Measurements from ENCODE around the gene PEX26. TPM values are rescaled to one million over a fixed set of nuclear protein-coding genes. Genes with fewer than 3 reads are reported as not detected.
"Not testable (repeated sequence)": the region's sequence is repeated elsewhere in the genome, so short reads cannot be mapped to it uniquely, and the experiment has no call there.

Gene PEX26
- total RNA-seq, 4 donors from 2014 or later, result 46.4 to 211 (median 93.4) TPM

DNA sequence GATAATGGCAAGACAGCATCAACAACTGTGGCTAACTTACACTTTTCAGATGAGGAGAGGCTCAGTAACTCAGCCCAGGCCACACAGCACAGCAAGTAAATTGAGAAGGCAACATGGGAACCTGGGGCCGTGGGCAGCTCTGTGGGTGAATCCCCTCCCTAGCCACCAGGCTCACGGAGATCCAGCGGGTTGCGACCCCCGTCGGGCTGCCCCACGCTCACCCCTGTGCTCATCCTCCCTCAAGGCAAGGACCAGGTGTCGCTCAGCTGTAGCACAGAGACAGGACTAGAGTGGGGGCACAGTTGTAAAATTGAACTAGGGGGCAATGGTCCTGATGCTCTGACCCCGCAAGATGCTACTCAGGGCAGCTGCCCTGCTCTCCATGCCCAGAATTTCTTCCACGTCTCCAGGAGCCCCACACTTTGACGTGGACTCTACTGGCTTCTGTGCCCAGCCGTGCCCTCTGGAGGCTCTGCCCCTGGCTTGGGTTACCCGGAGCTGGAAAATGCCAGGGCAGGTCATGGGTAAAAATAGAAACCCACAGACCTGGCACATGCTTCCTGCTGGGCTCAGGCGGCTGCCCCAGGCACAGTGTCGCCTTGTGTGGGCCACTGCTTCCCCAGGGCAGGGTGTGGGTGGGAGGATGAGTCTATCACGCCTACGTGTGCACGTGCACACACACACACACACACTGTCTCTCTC is 41.8 kb downstream of the PEX26 start:
- H3K4me1 ChIP-seq, result no peaks in the 10 kb centered on the region
- no peak for DNase-seq
- H3K36me3 ChIP-seq, result no peaks in the 10 kb centered on the region
- WGBS, 2 donors (ENCODE audit: low coverage in 1 of 2), result 79% methylated on average over 18 of the region's 18 CpGs; no CpG with 5 or more reads in 1 of the 2 donors
- no peaks in the 10 kb centered on the region for H3K27me3 ChIP-seq
- no peak overlapping the region for H3K27ac ChIP-seq
- no peak for TF ChIP-seq POLR2AphosphoS5 (IDR thresholded peaks at IDR 0.05)
- TF ChIP-seq, protein P1, sequence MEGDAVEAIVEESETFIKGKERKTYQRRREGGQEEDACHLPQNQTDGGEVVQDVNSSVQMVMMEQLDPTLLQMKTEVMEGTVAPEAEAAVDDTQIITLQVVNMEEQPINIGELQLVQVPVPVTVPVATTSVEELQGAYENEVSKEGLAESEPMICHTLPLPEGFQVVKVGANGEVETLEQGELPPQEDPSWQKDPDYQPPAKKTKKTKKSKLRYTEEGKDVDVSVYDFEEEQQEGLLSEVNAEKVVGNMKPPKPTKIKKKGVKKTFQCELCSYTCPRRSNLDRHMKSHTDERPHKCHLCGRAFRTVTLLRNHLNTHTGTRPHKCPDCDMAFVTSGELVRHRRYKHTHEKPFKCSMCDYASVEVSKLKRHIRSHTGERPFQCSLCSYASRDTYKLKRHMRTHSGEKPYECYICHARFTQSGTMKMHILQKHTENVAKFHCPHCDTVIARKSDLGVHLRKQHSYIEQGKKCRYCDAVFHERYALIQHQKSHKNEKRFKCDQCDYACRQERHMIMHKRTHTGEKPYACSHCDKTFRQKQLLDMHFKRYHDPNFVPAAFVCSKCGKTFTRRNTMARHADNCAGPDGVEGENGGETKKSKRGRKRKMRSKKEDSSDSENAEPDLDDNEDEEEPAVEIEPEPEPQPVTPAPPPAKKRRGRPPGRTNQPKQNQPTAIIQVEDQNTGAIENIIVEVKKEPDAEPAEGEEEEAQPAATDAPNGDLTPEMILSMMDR (IDR thresholded peaks at IDR 0.05), result no peak
- no peak for TF ChIP-seq POLR2A (IDR thresholded peaks at IDR 0.05)
- no peak for TF ChIP-seq EP300 (IDR thresholded peaks at IDR 0.05; ENCODE audit: low read depth)
- in situ Hi-C loops (cut with MboI; ENCODE audit: low pct_ligation_motif_present in 1 of 4, low pct_unique_long_range_greater_than_20kb in 1 of 4, low sequenced_read_pairs in 3 of 4), result no loop called here
- H3K4me3 ChIP-seq, result no peak overlapping the region
- intact Hi-C loops (cut with DNase I; ENCODE audit: low total_unique reads), result no loop called here
- H3K9me3 ChIP-seq, result no peaks in the 10 kb centered on the region

DNA sequence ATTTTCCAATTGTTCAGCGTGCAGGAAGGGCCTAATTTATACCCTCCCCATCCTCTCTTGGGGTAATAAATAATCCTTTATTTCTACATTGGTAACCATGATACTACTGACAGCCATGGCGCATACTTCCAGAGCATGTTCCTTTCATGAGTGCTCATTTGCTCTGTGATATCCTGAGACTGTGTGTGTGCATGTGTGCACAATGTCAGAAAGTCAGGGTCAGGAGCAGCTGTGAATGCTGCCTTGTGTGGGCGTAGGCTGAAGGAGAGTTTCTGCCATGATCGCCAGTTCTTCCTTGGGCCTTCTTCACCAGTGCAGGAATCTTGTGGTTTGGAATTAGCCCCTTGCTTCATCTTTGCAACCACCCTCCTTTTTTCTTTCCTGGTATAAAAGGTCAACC is 43.1 kb downstream of the PEX26 start:
- H3K4me1 ChIP-seq, result no peaks in the 10 kb centered on the region
- 96% methylated on average over 4 of the region's 4 CpGs; no CpG with 5 or more reads in 1 of the 2 donors for WGBS, 2 donors (ENCODE audit: low coverage in 1 of 2)
- intact Hi-C loops (cut with DNase I; ENCODE audit: low total_unique reads) (no loop called here), in situ Hi-C loops (cut with MboI; ENCODE audit: low pct_ligation_motif_present in 1 of 4, low pct_unique_long_range_greater_than_20kb in 1 of 4, low sequenced_read_pairs in 3 of 4) (no loop called here)
- no peak for TF ChIP-seq POLR2AphosphoS5 (IDR thresholded peaks at IDR 0.05)
- TF ChIP-seq, protein P1 (IDR thresholded peaks at IDR 0.05), result no peak
- no peaks in the 10 kb centered on the region for H3K27me3 ChIP-seq
- H3K36me3 ChIP-seq, result no peaks in the 10 kb centered on the region
- H3K27ac ChIP-seq, result no peak overlapping the region
- no peak overlapping the region for H3K4me3 ChIP-seq
- H3K9me3 ChIP-seq, result no peaks in the 10 kb centered on the region
- no peak for DNase-seq

DNA sequence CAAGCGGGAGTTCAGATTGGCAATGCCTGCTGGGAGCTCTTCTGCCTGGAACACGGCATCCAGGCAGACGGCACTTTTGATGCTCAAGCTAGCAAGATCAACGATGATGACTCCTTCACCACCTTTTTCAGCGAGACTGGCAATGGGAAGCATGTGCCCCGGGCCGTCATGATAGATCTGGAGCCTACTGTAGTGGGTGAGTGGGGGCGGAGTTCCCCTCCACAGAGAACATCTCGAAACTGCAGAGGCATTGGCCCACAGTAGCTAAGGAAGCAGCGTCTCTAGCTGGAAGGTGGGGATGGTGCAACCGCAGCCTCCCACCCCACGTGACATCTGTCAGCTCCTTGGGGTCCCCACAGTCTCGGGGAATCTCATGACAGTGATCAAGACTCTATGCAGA is 43.7 kb downstream of the PEX26 start:
- H3K27ac ChIP-seq, result no peak overlapping the region
- H3K4me1 ChIP-seq, result no peaks in the 10 kb centered on the region
- no peaks in the 10 kb centered on the region for H3K27me3 ChIP-seq
- no peak overlapping the region for H3K4me3 ChIP-seq
- no peak for TF ChIP-seq EP300 (IDR thresholded peaks at IDR 0.05; ENCODE audit: low read depth)
- no peak for TF ChIP-seq POLR2A (IDR thresholded peaks at IDR 0.05)
- TF ChIP-seq, protein P1 (IDR thresholded peaks at IDR 0.05), result no peak
- TF ChIP-seq POLR2AphosphoS5 (IDR thresholded peaks at IDR 0.05), result no peak
- 95 to 100% methylated on average over 2 to 13 of the region's 13 CpGs for WGBS, 2 donors (ENCODE audit: low coverage in 1 of 2)
- no peak for DNase-seq
- intact Hi-C loops (cut with DNase I; ENCODE audit: low total_unique reads), result no loop called here
- in situ Hi-C loops (cut with MboI; ENCODE audit: low pct_ligation_motif_present in 1 of 4, low pct_unique_long_range_greater_than_20kb in 1 of 4, low sequenced_read_pairs in 3 of 4), result no loop called here
- no peaks in the 10 kb centered on the region for H3K36me3 ChIP-seq
- H3K9me3 ChIP-seq, result no peaks in the 10 kb centered on the region

DNA sequence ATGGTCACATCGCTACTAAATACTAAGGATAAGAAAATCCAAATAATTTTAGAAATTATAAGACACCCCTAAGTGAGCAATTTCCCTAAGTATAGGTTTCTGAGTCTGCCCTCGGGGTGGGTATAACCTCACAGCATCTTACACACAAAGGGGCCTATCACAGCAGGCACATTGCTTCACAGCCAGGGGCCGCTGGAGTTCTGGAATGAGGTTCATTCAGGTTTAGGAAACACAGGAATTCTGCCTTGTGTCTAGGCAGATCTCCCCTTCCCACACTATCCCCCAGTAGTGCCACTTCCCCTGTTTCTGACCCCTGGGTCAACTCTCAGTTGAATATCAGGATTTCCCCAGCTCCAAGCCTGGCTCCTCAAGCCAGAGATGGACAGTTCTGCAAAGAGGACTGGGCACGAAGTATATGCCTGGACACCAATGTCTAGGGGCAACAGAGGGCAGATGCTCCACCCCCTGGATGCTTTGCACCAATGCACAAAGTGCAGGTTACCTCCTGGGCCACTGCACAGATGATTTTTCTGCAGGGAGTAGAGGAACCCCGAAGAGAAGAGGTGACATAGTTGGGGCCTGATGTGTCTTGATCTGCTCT is 44.3 kb downstream of the PEX26 start:
- Histone ChIP-seq H3K4me3 (no peak overlapping the region), H3K27me3 (no peaks in the 10 kb centered on the region), H3K4me1 (no peaks in the 10 kb centered on the region), H3K36me3 (no peaks in the 10 kb centered on the region), H3K27ac (no peak overlapping the region), H3K9me3 (no peaks in the 10 kb centered on the region)
- intact Hi-C loops (cut with DNase I; ENCODE audit: low total_unique reads) (no loop called here), in situ Hi-C loops (cut with MboI; ENCODE audit: low pct_ligation_motif_present in 1 of 4, low pct_unique_long_range_greater_than_20kb in 1 of 4, low sequenced_read_pairs in 3 of 4) (no loop called here)
- WGBS, 2 donors (ENCODE audit: low coverage in 1 of 2), result 93% methylated on average over 5 of the region's 5 CpGs; no CpG with 5 or more reads in 1 of the 2 donors
- TF ChIP-seq, protein P1 (IDR thresholded peaks at IDR 0.05), result no peak
- TF ChIP-seq EP300 (IDR thresholded peaks at IDR 0.05; ENCODE audit: low read depth) (no peak), POLR2A (IDR thresholded peaks at IDR 0.05) (no peak), POLR2AphosphoS5 (IDR thresholded peaks at IDR 0.05) (no peak)
- no peak for DNase-seq

DNA sequence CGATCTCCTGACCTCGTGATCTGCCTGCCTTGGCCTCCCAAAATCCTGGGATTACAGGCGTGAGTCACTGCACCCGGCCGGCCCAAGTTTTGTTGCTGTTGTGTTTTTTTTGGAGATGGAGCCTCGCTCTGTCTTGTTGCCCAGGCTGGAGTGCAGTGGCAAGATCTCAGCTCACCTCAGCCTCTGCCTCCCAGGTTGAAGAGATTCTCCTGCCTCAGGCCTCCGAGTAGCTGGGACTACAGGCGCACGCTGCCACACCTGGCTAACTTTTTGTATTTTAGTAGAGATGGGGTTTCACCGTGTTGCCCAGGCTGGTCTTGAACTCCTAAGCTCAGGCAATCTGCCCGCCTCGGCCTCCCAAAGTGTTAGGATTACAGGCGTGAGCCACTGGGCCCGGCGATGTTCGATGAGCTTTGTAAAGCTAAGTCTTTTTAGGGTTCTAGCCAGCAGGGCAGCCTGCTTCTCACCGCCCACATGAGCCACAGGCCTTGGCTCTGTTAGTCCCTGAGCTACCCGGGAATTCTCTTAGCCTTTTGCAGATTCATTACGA is 45.8 kb downstream of the PEX26 start:
- intact Hi-C loops (cut with DNase I; ENCODE audit: low total_unique reads); DNase-seq; H3K9me3 ChIP-seq; H3K4me1 ChIP-seq; H3K36me3 ChIP-seq; in situ Hi-C loops (cut with MboI; ENCODE audit: low pct_ligation_motif_present in 1 of 4, low pct_unique_long_range_greater_than_20kb in 1 of 4, low sequenced_read_pairs in 3 of 4); H3K27ac ChIP-seq; H3K4me3 ChIP-seq; H3K27me3 ChIP-seq: not testable (repeated sequence)
- 93% methylated on average over 19 of the region's 19 CpGs; no CpG with 5 or more reads in 1 of the 2 donors for WGBS, 2 donors (ENCODE audit: low coverage in 1 of 2)

All from transverse colon (tissue), 4 donors.